ENCODE measurements around the gene CLSTN1. TPM values are rescaled to one million over a fixed set of nuclear protein-coding genes. Genes with fewer than 3 reads are reported as not detected.

CLSTN1 gene
- total and polyA plus RNA-seq, 4 donors = 3.1 to 13.4 (median 8.8) TPM

GRCh38 chr1:9705337-9706093, 118.2 kb downstream of the CLSTN1 start (continued):
- no peak for TF ChIP-seq REST (IDR thresholded peaks at IDR 0.05)

DNA sequence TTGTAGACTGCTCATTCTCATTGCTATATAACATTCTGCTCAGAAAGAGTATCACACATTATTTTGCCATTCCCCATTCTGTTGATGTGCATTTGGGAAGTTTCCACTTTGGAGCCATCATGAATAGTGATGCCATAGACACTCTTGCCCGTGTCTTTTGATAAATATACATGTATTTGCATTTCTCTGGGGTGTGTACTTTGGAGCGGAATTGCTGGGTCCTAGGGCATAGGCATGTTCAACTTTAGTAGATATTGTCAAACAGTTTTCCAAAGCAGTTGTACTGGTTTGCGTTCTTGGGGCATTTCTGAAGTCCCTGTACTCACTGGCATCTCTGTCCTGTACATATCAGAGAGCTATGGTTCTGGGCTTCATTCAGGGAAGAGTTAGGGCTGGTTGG, 120.1 kb downstream of the CLSTN1 start:
- Histone ChIP-seq H3K36me3 (ENCODE audit: control insufficient read depth in 4 of 4, insufficient read depth in 3 of 4, low read depth in 1 of 4, low read length in 3 of 4) (no peaks in the 10 kb centered on the region), H3K27ac (ENCODE audit: low read depth in 1 of 2, low read length in 2 of 2) (no peak overlapping the region), H3K9ac (ENCODE audit: low read depth in 1 of 2, low read length in 2 of 2) (no peak overlapping the region), H3K9me3 (ENCODE audit: control insufficient read depth in 4 of 4, low read length in 3 of 4) (no peaks in the 10 kb centered on the region), H3K4me1 (ENCODE audit: control insufficient read depth in 4 of 4, insufficient read depth in 4 of 4, low read length in 3 of 4) (peaks cover 0 to 3% (median 0%) of the 10 kb centered on the region in 4 donors), H3K4me3 (ENCODE audit: low read depth in 1 of 3, low read length in 3 of 3) (no peak overlapping the region), H3K27me3 (ENCODE audit: control insufficient read depth in 4 of 4, insufficient read depth in 4 of 4, low read length in 3 of 4) (no peaks in the 10 kb centered on the region)
- no peak for DNase-seq (ENCODE audit: low spot score)
- TF ChIP-seq HNF4A (conservative IDR thresholded peaks at IDR 0.05) (no peak), HNF4G (IDR thresholded peaks at IDR 0.05) (no peak), RAD21 (IDR thresholded peaks at IDR 0.05) (no peak), FOXA1 (IDR thresholded peaks at IDR 0.05) (no peak), TAF1 (conservative IDR thresholded peaks at IDR 0.05) (no peak), CTCF (IDR thresholded peaks at IDR 0.05; ENCODE audit: low read depth, low read length, missing input control) (no peak), YY1 (IDR thresholded peaks at IDR 0.05) (no peak), MAX (IDR thresholded peaks at IDR 0.05) (no peak), REST (IDR thresholded peaks at IDR 0.05) (no peak), NR2F2 (IDR thresholded peaks at IDR 0.05) (no peak), JUND (IDR thresholded peaks at IDR 0.05) (no peak), ATF3 (IDR thresholded peaks at IDR 0.05) (no peak), FOXA2 (IDR thresholded peaks at IDR 0.05) (no peak)
- TF ChIP-seq, protein P1, sequence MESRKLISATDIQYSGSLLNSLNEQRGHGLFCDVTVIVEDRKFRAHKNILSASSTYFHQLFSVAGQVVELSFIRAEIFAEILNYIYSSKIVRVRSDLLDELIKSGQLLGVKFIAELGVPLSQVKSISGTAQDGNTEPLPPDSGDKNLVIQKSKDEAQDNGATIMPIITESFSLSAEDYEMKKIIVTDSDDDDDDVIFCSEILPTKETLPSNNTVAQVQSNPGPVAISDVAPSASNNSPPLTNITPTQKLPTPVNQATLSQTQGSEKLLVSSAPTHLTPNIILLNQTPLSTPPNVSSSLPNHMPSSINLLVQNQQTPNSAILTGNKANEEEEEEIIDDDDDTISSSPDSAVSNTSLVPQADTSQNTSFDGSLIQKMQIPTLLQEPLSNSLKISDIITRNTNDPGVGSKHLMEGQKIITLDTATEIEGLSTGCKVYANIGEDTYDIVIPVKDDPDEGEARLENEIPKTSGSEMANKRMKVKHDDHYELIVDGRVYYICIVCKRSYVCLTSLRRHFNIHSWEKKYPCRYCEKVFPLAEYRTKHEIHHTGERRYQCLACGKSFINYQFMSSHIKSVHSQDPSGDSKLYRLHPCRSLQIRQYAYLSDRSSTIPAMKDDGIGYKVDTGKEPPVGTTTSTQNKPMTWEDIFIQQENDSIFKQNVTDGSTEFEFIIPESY (IDR thresholded peaks at IDR 0.05) = no peak
- WGBS = 94% methylated on average over 3 of the region's 3 CpGs

Measured in liver (tissue), 9 donors.